Thyroid gland (tissue), 4 donors: ENCODE results near the gene LDLRAD4.

ENCODE experiments used
- CTCF ChIP-seq, 6 experiments: fragments of 200-600 bp in 3 of 6; fragments of 450-650 bp in 3 of 6; sonication (generic) in 3 of 6; IDR thresholded peaks; one replicate each; pipeline ENCODE4 v1.5.1; 2016 to 2019; ENCODE audit warnings: antibody characterized with exemption in 6 of 6, mild to moderate bottlenecking in 2 of 6, inconsistent platforms in 1 of 6, moderate library complexity in 1 of 6
- POLR2A ChIP-seq, 2 donors: fragments of 450-650 bp; IDR thresholded peaks; one replicate each; pipeline ENCODE4 v1.6.1; 2017; ENCODE audit warnings: antibody characterized with exemption in 2 of 2, mild to moderate bottlenecking in 2 of 2, moderate library complexity in 1 of 2

GRCh38 chr18:13485182-13485581 lies 266.6 kb downstream of the LDLRAD4 start:
- TF ChIP-seq CTCF (IDR thresholded peaks at IDR 0.05) (no peak), POLR2A (IDR thresholded peaks at IDR 0.05) (no peak)
